GM12878 (cell line): Measurements from ENCODE around the gene FGF1.
"Not testable (repeated sequence)": the region's sequence is repeated elsewhere in the genome, so short reads cannot be mapped to it uniquely, and the experiment has no call there.

Source experiments
- CREB1 ChIP-seq: IDR thresholded peaks from 2 replicates; pipeline ENCODE4 v1.6.1; 2012; ENCODE audit warnings: low read depth, mild to moderate bottlenecking, inconsistent platforms
- CTCF ChIP-seq, 3 experiments: IDR thresholded peaks in 2 of 3; conservative IDR thresholded peaks in 1 of 3; 2 replicates each; pipeline ENCODE4 v1.5.1; 2011; ENCODE audit warnings: low read depth in 3 of 3, low read length in 3 of 3, mild to moderate bottlenecking in 3 of 3, control low read depth in 2 of 3, moderate library complexity in 2 of 3, inconsistent platforms in 1 of 3, mixed read lengths in 1 of 3; ENCODE audit not compliant: control insufficient read depth in 2 of 3, insufficient read depth in 1 of 3; ENCODE audit errors: extremely low read depth in 1 of 3
- EGR1 ChIP-seq, 2 experiments: IDR thresholded peaks; 1 replicate in 1 of 2; 2 replicates in 1 of 2; pipeline ENCODE4 v1.6.1; 2011 to 2012; ENCODE audit warnings: low read depth in 2 of 2, low read length in 2 of 2, borderline replicate concordance in 1 of 2, mild to moderate bottlenecking in 1 of 2, moderate library complexity in 1 of 2
- HDAC6 ChIP-seq: fragments of 200-600 bp; sonication (generic); IDR thresholded peaks from one replicate; pipeline ENCODE4 v1.8.0; 2017; ENCODE audit warnings: antibody characterized with exemption; ENCODE audit not compliant: unreplicated experiment
- MTA3 ChIP-seq: IDR thresholded peaks from 2 replicates; pipeline ENCODE4 v1.6.1; 2012; ENCODE audit warnings: low read length, inconsistent platforms, borderline replicate concordance
- MYC ChIP-seq: IDR thresholded peaks from 2 replicates; pipeline ENCODE4 v1.6.1; 2011; ENCODE audit warnings: mild to moderate bottlenecking, low read length, moderate library complexity, inconsistent platforms; ENCODE audit not compliant: insufficient read depth, insufficient replicate concordance, insufficient read length, severe bottlenecking
- NBN ChIP-seq: fragments of 450-650 bp; IDR thresholded peaks from 2 replicates; pipeline ENCODE4 v1.6.1; 2016
- POLR2A ChIP-seq: IDR thresholded peaks from 2 replicates; pipeline ENCODE4 v1.6.1; 2011; ENCODE audit warnings: low read depth, mild to moderate bottlenecking, low read length
- POLR2AphosphoS5 ChIP-seq: IDR thresholded peaks from 2 replicates; pipeline ENCODE4 v1.6.1; 2011; ENCODE audit warnings: mild to moderate bottlenecking, low read length, inconsistent platforms
- POU2F2 ChIP-seq: IDR thresholded peaks from 3 replicates; pipeline ENCODE4 v1.6.1; 2011; ENCODE audit warnings: low read depth, mild to moderate bottlenecking, low read length, borderline replicate concordance
- RFX5 ChIP-seq: IDR thresholded peaks from 2 replicates; pipeline ENCODE4 v1.6.1; 2011; ENCODE audit warnings: low read depth, low read length, improper control_type of control experiment
- SP1 ChIP-seq: IDR thresholded peaks from one replicate; pipeline ENCODE4 v1.6.1; 2011; ENCODE audit warnings: low read depth, low read length
- SPI1 ChIP-seq: IDR thresholded peaks from 2 replicates; pipeline ENCODE4 v1.6.1; 2011; ENCODE audit warnings: low read depth, mild to moderate bottlenecking, low read length, moderate library complexity, borderline replicate concordance; ENCODE audit not compliant: insufficient read depth
- ZZZ3 ChIP-seq: IDR thresholded peaks from 2 replicates; pipeline ENCODE4 v1.6.1; 2011; ENCODE audit warnings: low read depth; ENCODE audit not compliant: control insufficient read depth, insufficient read length

GRCh38 chr5:142648108-142648507 is 37.8 kb downstream of the FGF1 start:
- TF ChIP-seq CTCF (IDR thresholded peaks at IDR 0.05 in 2 of 3, conservative IDR thresholded peaks at IDR 0.05 in 1 of 3; ENCODE audit: control insufficient read depth in 2 of 3, extremely low read depth in 1 of 3, insufficient read depth in 1 of 3, low read depth in 3 of 3, low read length in 3 of 3); CREB1; POLR2A; POU2F2; RFX5; ZZZ3; EGR1 (IDR thresholded peaks at IDR 0.05; ENCODE audit: borderline replicate concordance in 1 of 2, low read depth in 2 of 2, low read length in 2 of 2); NBN; POLR2AphosphoS5; HDAC6; MTA3; SPI1; MYC; SP1: not testable (repeated sequence)
